Ishikawa (cell line): ENCODE measurements around the gene NOBOX.

Experiments used
- EGR1 ChIP-seq: IDR thresholded peaks from 2 replicates; pipeline ENCODE4 v1.6.1; 2012
- EP300 ChIP-seq: IDR thresholded peaks from 2 replicates; pipeline ENCODE4 v1.6.1; 2012; ENCODE audit warnings: borderline replicate concordance
- FOXM1 ChIP-seq: IDR thresholded peaks from 2 replicates; pipeline ENCODE4 v1.6.1; 2012; ENCODE audit warnings: low read depth, borderline replicate concordance
- MAX ChIP-seq: IDR thresholded peaks from 2 replicates; pipeline ENCODE4 v1.6.1; 2012
- RAD21 ChIP-seq: IDR thresholded peaks from 2 replicates; pipeline ENCODE4 v1.6.1; 2012; ENCODE audit warnings: low read depth
- REST ChIP-seq: IDR thresholded peaks from 2 replicates; pipeline ENCODE4 v1.6.1; 2012; ENCODE audit warnings: low read depth, mild to moderate bottlenecking

- TF ChIP-seq FOXM1 (no peak), RAD21 (no peak), REST (no peak), EGR1 (no peak), EP300 (no peak), MAX (no peak)
These were observed 42.1 kb upstream of the NOBOX start for GRCh38 chr7:144445590-144445989.
